Fibroblast of skin of right biceps (primary cell): ENCODE results near the gene RFNG.

ENCODE experiments used
- DNase-seq: peaks from one replicate; pipeline ENCODE4 v3.0.0-alpha.2; 2013

The RFNG gene

DNA sequence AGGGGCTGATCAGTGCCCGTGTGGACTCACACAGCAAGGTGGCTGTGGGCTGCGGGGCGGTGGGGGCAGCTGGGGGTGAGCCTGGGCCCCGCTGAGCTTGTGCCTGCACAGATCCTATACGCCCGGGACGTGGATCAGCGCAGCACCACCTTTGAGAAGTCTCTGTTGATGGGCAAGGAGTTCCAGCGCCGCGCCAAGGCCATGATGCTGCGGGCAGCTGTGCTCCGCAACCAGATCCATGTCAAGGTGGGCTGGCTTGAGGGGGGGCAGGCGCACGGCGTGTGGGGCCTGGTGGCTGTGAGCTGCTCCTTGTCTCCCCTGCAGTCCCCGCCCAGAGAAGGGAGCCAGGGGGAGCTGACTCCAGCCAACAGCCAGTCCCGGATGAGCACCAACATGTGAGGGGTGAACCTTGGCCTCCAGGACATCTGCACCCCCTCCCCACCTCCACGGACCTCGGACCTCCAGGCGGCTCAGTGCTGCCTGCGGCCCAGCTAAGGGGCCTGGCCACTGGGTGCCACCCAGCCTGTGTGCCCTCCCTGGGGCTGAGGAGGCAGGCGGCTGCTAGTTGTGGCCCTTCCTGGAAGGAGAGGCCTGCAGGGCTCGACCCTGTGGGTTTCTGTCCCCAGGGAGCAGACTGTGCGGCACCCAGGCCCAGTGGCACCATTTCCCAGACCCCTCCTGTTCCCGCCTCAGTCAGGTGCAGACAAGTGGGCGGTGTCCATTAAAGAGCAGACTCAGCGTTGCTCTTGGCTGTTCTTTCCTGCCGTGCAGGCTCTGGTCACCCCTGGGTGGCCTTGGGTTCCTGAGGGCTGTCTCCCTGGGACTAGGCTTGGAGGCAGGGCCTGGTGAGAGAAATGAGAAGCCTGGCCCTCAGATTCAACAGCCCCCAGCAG, 5.4 kb upstream of the RFNG start:
- no peak for DNase-seq

DNA sequence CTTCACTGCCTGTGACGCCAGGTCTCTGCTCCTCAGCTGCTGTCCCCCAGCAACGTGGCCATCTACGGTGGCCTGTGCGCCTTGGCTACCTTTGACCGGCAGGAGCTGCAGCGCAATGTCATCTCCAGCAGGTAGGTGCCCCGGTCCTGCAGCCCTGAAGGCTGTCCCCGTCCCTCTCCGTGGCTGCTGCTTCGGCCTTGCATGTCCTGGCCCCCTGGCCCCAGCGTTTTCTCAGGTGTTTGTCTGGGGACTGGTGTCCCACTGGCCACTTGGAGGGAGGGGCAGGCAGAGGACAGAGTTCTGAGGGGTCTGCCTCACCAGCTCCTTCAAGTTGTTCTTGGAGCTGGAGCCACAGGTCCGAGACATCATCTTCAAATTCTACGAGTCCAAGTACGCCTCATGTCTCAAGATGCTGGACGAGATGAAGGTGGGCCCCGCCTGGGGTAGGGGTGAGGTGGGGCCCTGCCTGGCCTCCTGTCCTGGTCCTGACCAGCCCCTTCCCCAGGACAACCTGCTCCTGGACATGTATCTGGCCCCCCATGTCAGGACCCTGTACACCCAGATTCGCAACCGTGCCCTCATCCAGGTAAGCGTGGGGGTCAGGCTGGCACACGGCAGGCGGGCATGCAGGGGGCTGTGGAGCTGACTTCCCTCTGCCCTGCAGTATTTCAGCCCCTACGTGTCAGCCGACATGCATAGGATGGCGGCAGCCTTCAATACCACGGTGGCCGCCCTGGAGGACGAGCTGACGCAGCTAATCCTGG, 4.5 kb upstream of the RFNG start:
- no peak for DNase-seq

DNA sequence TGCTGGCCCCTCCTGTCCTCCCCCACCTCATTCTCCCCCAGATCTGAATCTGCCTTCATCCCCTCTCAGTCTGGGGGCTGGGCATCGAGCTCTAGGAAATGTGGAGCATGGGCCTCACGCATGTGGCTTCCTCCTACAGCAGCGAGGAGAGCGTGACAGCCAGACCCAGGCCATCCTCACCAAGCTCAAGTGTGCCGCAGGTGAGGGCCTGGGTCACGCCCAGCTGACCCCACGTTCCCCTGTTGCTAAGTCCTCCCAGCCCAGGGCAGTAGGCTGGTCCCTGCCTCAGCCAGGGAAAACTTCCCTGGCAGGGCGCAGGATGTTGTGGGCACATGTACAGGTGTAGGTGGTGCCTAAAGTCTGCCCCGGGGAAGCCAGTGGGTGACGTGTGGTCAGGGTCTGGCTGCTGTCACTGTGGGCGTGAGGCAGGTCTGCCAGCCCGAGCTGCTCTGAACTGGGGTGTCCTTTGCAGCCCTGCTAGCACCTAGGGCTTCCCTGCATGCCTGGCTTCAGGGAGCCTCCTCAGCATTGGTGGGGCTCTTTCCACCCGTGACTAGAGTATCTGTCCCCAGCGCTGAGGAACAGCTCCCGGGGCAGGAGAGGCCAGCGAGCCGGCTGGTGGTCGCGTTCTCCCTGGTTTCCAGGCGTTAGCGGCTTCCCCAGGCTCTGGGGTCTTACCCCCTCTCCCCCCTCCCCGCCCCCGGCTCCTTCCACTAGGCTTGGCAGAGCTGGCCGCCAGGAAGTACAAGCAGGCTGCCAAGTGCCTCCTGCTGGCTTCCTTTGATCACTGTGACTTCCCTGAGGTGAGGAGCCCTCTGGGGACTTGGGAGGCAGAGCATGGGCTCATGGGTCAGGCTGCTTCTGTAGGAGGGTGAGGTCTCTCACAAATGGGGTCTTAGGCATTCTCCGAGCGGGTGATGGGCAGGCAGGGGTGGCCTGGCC, 3.7 kb upstream of the RFNG start:
- no peak for DNase-seq

DNA sequence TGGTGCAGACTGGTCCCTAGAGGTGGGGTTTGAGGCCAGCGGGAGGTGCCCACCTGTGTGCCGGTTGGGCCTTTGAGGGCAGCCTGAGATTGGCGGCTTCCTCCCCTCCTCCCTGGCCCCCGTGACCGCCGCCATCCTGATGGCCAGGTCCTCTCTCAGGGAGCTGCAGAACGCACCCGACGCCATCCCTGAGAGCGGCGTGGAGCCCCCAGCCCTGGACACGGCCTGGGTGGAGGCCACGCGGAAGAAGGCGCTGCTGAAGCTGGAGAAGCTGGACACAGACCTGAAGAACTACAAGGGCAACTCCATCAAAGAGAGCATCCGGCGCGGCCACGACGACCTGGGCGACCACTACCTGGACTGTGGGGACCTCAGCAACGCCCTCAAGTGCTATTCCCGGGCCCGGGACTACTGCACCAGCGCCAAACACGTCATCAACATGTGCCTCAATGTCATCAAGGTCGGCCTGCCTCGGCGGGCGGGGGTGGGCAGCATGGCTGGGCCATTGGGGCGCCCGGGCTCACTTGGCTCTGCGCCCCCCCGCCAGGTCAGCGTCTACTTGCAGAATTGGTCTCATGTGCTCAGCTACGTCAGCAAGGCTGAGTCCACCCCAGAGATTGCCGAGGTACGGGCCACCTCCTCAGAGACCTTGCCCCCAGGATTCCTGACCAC, 2.9 kb upstream of the RFNG start:
- DNase-seq: no peak

DNA sequence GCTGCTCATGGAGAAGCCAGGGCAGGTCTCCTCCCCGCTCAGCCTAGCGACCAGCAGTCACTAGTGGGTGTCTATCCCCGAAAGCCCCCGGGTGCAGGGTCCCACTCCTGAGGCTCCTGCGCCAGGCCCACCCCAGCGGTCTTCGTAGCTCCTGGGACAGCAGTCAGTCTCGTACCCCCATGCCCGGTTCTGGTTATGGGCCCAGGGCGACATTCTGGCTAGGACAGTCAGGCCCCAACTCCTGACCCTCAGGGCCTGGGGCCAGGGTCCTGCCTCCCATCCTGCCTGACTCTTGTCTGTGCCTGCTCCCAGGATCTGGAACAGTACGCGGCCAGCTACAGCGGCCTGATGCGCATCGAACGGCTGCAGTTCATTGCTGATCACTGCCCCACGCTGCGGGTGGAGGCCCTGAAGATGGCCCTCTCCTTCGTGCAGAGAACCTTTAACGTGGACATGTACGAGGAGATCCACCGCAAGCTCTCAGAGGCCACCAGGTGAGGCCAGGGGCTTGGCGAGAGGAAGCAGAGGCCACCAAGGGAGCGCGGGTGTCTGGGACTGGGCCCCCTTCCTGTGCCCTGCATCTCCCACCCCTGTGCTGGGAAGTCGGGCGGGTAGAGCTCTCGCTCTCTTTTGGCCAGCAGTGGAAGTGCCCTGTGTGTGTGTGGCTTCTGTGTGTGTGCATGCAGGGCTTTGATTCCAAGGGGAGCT, 2.1 kb upstream of the RFNG start:
- no peak for DNase-seq

DNA sequence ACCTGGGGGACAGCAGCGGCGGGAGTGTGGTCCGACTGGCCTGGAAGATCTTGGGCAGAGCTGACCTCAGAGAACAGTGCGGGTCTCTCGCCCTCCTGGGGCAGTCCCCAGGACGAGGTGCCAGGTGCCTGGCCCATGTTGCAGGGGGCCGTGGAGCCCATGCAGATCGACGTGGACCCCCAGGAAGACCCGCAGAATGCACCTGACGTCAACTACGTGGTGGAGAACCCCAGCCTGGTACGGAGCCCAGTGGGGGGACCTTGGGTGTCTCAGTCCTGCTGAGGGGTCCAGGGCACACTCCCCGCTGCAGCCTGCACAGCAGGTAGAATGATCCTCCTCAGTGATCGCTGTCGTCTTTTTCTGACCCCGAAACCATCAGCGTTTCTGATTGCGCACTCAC, 1.5 kb upstream of the RFNG start:
- DNase-seq: no peak

DNA sequence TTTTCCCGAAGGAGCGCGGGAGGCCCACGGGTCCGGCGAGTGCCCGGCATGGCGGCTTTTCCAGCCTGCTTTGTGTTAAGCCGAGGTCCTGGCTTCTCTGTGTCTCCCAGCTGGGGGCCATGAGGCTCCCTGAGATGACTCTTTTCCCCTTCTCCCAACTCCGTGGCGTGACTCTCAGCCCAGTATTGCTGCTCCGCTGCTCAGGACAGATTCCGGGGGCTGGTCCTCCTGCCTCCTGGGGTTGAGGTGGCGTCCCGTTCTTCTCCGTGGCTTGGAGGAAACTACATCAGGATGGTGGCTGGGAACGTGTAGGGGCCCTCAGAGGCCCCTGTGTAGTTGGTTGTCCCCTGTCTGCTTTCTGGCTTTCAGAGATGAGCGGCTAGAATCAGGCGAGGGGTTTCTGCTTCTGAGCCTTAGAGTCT, 1.0 kb upstream of the RFNG start:
- DNase-seq: no peak

DNA sequence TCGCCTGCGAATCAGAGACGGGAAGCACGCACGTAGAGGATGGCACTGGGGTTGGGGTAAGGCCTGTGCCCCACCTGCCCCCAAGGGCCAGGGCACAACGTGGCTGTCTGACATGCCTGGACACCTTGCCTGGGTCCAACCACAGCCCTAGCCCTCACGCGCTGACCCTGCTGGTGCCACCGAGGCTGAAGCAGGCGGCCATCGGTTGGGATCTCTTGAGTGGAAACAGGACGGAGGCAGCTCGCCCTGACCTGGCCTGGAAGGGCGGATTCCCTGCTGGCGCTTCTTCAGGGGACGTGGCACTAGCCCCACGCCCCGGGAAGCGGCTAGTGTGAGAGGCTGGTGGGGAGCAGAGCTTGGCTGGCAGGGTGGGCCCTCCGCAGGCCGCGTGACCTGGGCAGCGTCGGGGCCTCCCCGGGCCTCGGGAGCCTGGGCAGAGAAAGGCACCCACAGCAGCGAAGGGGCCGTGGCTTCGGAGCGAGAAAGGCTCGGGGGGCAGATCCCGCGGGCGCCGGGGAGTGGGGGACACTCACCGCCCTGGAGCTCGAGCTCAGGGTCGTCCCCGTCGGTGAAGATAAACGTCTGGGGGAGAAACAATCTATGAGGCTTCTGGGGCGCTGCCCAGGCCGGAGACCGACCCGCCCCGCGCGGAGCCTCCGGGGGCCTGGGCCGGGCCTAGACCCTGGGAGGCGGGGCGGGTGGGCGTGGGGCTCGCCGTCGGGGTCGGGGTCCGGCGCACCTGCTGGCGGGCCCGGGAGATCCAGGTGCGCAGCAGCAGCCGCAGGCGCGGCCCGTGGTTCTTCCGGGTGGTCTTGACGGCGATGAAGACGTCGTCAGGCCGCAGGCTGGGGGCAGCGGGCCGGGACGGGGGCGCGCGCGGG, 610 bp downstream of the RFNG start:
- no peak for DNase-seq

DNA sequence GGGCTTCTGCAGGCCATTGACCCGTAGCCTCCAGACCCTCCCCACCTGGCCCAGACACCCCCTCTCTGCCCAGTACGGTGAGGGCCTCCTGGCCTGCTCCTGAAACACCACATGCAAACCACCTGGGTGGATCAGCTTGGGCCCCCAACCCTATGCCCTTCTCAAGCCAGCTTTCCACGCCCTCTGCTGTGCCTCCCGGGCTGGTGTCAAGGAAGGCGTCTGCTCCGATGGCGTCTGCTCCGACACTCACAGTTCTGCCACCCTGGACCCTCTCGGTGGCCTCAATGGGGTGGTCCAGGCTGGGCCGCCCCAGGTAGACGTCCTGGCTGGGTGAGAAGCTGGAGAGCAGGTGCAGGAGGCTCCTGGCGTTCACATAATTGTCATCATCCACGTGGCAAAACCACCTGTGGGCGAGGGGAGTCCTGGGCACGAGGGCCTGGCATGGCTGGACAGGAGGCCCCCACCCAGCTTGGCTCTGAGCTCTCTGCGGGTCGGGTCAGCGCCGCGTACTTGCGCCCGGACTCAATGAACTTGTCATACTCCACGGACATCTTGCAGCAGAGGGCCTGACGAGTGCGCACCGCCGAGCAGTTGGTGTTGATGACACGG, 1.4 kb downstream of the RFNG start:
- DNase-seq: no peak

DNA sequence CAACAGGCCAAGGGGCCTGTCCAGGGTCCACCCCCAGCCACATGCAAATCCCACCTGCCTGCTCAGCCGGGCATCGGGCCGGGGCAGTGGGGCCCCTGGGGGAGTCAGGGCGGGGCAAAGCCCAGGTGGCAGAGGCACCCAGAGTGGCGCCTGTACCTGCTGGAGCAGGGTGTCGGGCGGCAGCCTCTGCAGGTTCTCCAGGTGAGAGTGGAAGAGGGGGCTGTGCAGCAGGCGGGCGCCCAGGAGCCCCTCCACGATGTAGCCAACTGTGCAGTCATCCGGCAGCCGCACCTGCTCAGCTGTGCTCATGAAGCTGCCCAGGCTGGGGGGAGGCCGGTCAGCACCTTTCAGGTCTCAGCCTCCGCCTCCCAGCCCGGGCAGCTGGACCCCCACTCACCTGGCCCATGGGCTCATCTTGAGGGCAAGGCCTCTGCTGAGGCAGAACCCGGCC, 2.1 kb downstream of the RFNG start:
- DNase-seq: no peak

DNA sequence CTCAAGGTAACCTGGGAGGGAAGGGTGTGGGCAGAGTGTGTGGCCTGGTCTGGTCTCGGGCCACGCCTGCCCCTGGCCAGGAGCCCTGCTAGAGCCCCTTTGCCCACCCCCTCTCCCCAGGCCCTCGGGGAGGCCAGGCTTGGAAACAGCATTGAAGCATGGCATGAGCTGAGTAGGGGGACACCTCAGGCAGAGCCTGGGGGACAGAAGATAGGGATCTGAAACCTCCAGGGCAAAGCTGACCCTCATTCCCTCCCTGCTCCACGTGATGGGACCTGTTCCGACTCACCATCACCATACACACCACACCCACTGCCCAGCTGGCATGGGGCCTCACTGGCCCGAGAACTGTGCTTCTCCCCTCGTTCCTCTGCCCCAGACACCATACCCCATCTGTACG, 2.5 kb downstream of the RFNG start:
- DNase-seq: no peak

DNA sequence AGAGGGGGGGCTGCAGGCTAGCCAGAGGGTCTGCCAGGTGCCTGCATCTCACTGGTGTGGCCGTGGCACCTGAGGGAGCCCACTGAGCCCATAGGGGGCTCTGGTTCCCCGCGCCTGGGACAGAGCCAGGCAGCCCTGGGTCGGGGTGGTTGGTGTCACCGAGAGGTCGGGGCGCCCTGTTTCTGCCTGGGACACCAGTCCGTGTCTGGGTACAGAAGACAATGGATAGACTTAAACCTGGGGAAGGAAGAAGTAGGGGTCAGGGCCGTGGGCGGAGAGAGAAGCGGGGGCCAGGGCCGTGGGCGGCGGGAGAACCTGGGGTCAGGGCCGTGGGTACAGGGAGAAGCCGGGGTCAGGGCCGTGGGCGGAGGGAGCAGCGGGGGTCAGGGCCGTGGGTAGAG, 3.0 kb downstream of the RFNG start:
- no peak for DNase-seq

DNA sequence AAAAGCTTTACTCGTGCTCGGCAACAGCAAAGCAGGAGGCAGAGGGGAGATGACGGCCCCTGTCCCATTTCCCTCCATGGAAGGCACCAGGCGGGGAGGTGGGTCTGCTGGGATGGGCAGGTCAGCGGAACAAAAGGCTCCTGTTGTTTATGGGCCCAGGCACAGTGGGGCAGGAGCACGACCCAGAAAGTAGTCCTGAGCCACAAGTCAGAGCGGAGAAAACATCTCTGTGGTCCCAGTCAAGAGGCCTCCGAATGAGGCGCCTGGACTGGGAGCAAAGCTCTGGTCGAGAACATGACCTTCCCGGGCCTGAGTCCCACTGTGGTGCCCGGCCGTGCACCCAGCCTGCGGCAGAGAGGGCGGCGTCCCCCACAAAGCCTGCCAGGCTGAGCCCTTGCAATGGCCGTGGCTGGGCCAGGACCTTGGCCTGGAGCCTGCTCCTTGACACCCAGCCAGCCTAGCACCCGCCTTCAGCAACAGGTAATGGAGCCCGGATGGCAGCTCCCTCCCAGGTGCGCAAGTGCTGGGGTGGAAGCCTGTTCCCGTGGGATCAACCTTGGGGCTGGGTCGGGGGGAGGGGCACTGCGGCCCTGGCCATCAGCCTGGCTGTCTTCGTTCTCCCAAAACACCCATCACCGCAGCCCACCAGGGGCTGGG, 3.6 kb downstream of the RFNG start:
- no peak for DNase-seq

DNA sequence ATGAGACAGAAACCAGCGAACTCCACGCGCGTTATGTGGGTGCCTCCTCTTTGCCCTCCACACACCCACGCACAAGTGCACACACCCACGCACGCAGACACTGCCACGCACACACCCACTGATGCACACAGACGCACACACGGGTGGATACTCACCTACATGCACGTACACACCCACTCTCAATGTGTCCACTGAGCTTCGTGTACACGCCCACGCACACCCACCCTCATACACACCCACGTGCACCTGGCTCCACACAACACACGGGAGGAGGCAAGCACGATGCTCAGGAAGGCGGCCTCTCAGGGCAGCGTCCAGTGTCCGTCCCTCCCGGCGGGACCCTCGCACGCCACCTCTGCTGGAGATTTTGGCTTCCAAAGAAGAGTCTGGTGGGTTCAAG, 4.2 kb downstream of the RFNG start:
- DNase-seq: no peak

DNA sequence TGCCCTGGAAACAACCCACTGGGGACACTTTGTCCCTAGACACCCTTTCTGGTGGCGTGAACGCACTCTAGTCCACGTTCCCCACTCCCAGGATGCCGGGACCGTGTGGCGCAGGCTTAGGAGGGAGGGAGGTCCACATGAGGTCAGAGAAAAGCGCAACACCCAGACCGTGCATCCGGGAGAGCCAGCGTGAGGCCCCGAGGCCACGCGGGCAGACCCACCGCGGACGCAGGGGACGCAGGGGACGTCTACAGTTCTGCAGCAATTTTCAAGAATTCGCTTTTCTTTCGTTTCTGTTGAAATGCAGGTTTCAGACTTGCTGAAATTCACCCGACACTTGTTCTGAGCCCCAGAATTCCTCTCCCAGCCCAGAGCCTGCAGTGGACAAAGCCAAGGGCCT, 4.7 kb downstream of the RFNG start:
- no peak for DNase-seq

DNA sequence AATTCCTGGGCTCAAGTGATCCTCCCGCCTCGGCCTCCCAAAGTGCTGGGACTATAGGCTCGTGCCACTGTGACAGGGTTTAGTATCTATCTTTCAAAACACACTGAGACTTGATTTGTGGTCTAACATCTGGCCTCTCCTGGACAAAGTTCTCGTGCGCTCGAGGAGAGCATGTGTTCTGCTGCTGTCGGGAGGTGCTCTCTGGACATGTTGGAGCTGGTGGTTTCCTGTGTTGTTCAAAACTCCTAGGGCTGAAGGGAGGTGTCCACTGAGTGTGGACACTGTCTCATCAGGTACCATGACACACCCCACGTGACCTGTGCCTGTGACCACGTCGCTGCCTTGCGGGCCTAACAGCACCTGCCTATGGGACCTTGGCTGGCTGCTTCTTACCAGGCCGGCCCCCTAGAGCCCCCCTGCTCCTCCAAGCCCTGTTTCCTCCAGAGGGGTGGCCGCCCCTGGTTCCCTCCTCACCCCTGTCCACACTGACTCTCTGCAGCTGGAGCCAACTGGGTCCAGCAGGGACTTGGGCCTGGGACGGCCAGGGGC, 5.6 kb downstream of the RFNG start:
- no peak for DNase-seq

DNA sequence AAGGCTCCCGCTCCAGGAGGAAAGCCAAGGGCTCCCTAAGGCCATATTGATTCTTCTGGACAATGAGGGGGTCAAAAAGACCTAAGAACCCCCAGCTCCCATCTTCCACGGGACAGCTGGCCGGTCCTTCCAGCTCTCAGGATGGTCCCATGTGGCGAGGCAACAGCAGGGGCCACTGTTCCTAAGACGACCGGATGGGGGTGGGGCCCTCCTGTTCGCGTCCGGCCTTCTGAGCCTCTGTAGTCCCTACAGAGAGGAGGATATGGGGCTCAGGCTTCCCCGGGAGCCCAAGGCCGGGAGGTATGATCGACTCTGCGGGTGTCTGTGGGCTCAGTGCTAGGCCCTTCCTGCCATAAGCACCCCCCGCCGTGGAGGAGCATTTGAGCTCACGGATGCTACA, 8.1 kb downstream of the RFNG start:
- no peak for DNase-seq

DNA sequence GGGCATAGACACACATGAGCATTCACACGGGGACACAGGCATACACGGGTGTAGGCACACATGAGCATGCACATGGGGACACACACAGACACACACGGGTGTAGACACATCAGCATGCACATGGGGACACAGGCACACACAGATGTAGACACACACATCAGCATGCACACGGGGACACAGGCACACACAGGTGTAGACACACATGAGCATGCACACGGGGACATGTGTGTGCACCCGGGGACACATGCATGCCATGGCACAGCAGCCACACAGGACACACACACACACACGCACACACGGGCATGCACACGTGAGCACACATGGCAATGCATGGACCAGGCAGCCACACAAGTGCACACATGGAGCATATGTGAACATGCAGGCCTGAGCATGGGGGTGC, 9.0 kb downstream of the RFNG start:
- DNase-seq: no peak

DNA sequence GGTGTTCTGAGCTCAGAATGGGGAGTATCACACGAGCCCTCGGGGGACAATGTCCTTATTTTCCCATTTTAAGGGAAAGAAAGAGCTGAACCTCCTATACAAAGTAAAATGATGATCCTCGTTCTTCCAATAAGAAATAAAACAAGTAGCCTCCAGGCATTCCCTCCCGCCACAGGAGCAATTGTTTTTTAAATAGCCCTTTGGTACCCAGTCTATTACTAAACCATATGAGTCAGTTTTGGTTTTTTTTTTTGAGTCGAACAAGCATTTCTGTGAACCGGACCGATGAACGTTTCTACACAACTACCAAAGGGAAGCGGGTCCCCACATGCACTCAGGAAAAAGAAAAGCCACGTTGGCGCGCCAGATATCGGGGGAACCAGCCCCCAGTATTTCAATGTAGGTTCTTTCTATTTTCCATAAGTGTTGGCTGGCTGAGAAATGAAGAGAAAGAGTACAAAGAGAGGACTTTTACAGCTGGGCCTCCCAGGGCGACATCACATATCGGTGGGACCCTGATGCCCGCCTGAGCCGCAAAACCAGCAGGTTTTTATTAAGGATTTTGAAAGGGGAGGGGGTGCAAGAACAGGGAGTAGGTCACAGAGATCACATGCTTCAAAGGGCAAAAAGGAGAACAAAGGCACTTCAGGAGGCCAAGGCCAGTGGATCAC, 10.3 kb downstream of the RFNG start:
- no peak for DNase-seq
